ENCODE results near the gene CERS5. TPM values are rescaled to one million over a fixed set of nuclear protein-coding genes. Genes with fewer than 3 reads are reported as not detected.

CERS5 gene
- total RNA-seq, 1 donor from 2014 or later = 64.9 TPM

DNA sequence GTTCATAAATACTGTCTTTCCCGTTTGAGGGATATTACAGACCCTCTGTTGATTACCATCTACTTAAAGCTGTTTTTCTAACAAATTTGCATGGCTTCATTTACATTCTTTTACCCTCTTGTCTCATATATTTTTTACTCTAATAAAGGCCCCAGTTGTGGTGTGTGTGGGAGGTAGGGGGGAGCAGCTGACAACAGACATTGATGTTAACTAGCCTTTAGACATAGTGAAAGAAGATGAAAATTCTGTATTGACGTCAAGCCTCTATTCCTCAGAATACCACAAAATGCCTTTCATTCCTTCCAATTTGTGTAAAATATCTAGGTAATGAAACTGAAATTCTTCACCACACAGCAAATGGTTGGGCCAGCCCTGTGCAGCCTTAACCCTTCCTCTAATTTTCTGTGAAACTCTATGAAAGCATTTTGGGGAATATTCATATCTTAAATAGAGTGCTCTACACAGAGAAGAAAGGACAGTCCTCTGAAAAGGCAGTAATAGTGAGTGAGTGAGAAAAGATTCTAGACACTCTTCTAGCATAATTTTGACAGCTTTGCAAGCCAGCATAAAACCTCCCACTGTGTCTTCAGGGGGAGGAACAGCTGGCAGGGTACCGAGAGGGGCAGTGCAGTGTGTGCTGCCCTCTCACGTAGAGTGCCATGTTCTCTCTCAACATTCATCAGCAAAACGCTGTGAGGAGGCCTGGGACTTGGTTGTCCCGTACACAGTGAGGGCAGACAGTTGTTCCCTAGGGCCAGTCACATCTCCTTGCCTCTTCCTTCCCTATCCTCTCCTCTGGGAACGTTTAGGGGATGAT is 20.1 kb upstream of the CERS5 start:
- Mint-ChIP-seq H3K4me1 (peaks cover 13% of the 10 kb centered on the region), H3K9me3 (no peaks in the 10 kb centered on the region), H3K27ac (no peak overlapping the region), H3K27me3 (no peaks in the 10 kb centered on the region), H3K36me3 (ENCODE audit: low read depth) (no peaks in the 10 kb centered on the region), H3K4me3 (no peak overlapping the region)
- POLR2A ChIA-PET = interaction anchor here (0.6 kb wide), 1 partner anchor 45 kb away, joined by 5 read pairs; no protein-coding TSS in a partner anchor
- no peak for ATAC-seq (ENCODE audit: low read depth)
- DNase-seq = no peak
- TF ChIP-seq CTCF (IDR thresholded peaks at IDR 0.05) = no peak
- CTCF ChIA-PET = interaction anchor here (0.5 to 1.4 kb wide), 3 partner anchors 9 to 75 kb away, joined by 3 to 4 read pairs (median 3); partner anchors contain the start of gene COX14
- intact Hi-C loops (cut with micrococcal nuclease) = no loop called here

DNA sequence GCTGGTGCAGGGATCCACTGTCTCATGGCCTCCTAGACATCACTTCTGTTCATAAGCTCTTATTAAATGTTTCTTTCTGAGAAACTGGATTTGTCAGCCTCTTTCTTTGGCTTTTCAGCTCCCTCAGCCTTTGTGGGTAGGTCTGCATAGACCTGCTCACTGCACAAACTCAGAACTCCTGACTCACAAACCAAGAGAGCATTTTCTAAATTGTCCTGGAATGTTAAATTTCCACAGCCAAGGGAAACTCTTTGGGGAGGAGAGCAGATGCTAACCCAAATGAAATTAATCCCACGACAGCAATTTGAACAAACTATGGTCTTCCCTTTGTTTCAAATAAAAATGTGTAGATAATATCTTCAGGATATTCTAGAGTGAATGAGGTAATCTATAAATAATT is 19.5 kb upstream of the CERS5 start:
- DNase-seq = no peak
- ChIA-PET POLR2A (no interaction called here), CTCF (no interaction called here)
- Mint-ChIP-seq H3K4me1 (peaks cover 13% of the 10 kb centered on the region), H3K9me3 (no peaks in the 10 kb centered on the region), H3K27me3 (no peaks in the 10 kb centered on the region), H3K27ac (no peak overlapping the region), H3K36me3 (ENCODE audit: low read depth) (no peaks in the 10 kb centered on the region), H3K4me3 (no peak overlapping the region)
- no peak for TF ChIP-seq CTCF (IDR thresholded peaks at IDR 0.05)
- intact Hi-C loops (cut with micrococcal nuclease) = no loop called here
- ATAC-seq (ENCODE audit: low read depth) = no peak

DNA sequence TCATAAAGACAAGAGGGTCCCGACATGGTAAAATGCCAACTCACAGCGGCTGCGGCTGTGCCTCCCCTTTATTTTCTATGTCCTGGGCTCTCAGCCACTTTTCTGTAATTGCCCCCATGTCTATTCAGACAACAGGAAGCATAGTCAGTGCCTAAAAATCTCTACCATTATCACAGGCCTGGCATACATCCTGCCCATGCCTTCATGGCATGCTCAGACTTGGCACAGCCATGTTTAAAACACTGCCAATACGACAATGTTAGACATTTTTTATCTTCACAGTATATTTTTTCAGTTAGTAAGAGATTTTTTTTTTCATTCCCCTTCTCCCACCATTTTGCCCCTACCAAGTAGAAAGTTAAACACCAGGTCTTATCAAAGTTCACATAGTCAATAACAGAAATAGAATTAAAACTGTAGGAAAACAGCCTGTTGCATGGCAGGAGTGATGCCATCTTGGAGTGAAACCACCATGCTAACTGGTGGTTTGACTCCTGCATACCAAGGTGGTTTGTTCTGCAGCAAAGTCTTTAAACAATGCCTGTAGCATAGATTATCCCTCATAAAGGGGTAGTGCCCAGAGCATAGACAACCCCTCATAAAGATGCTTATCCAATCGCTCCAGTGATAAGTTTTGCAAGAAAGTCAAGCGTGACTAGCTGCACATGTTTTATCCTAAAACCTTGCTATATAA is 18.9 kb upstream of the CERS5 start:
- ATAC-seq (ENCODE audit: low read depth) = no peak
- no peaks in the 10 kb centered on the region for H3K36me3 Mint-ChIP-seq (ENCODE audit: low read depth)
- intact Hi-C loops (cut with micrococcal nuclease) = no loop called here
- H3K9me3 Mint-ChIP-seq = no peaks in the 10 kb centered on the region
- H3K27me3 Mint-ChIP-seq = no peaks in the 10 kb centered on the region
- no peak overlapping the region for H3K4me3 Mint-ChIP-seq
- peaks cover 13% of the 10 kb centered on the region for H3K4me1 Mint-ChIP-seq
- H3K27ac Mint-ChIP-seq = no peak overlapping the region
- DNase-seq = no peak
- no peak for TF ChIP-seq CTCF (IDR thresholded peaks at IDR 0.05)
- ChIA-PET CTCF (no interaction called here), POLR2A (no interaction called here)

DNA sequence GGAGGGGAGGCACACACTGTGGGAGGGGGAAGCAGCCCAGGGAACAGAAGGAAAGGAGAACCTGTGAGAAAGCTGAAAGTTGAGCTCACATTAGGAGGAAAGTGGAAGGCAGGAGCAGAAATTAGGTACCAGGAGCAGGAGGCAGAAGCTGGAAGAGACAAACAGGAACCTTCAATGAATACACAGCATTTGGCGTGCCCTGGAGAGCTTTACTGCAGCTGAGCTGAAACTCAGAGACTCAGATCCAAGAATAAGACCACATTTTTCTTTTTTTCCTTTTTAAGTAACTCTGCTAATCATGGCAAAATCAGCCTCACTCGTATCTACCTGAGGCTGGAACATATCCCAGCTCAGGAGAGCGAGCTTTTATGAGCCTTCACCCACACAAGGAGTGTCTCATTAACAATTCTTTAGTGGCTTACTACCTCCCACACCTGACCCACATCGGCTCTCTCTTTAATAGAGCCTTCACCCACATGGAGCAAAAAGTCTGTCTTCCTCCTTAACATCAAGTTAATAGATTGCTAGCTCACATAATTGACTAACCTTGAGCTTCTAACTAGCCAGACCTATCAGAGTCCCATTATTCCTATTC is 18.2 kb upstream of the CERS5 start:
- Mint-ChIP-seq H3K27me3 (no peaks in the 10 kb centered on the region), H3K36me3 (ENCODE audit: low read depth) (no peaks in the 10 kb centered on the region), H3K4me3 (no peak overlapping the region), H3K9me3 (no peaks in the 10 kb centered on the region), H3K4me1 (peaks cover 13% of the 10 kb centered on the region), H3K27ac (no peak overlapping the region)
- POLR2A ChIA-PET = no interaction called here
- CTCF ChIA-PET = no interaction called here
- DNase-seq (no peak), ATAC-seq (ENCODE audit: low read depth) (no peak)
- TF ChIP-seq CTCF (IDR thresholded peaks at IDR 0.05) = no peak
- intact Hi-C loops (cut with micrococcal nuclease) = no loop called here

DNA sequence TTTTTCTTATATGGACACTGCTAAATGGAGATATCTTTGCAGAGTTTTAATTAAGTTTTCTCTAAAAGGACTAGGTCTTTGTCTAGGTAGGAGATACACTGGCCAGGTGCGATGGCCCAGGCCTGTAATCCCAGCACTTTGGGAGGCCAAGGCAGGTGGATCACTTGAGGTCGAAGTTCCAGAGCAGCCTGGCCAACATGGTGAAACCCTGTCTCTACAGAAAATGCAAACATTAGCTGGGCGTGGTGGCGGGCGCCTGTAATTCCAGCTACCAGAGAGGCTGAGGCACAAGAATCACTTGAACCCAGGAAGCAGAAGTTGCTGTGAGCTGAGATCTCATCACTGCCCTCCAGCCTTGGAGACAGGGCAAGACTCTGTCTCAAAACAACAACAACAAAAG is 17.1 kb upstream of the CERS5 start:
- CTCF ChIA-PET = no interaction called here
- H3K9me3 Mint-ChIP-seq = no peaks in the 10 kb centered on the region
- intact Hi-C loops (cut with micrococcal nuclease) = no loop called here
- ATAC-seq (ENCODE audit: low read depth) (no peak), DNase-seq (no peak)
- H3K4me1 Mint-ChIP-seq = peaks cover 12% of the 10 kb centered on the region
- H3K27ac Mint-ChIP-seq = no peak overlapping the region
- POLR2A ChIA-PET = interaction anchor here (0.7 kb wide), 1 partner anchor 871 kb away, joined by 6 read pairs; no protein-coding TSS in a partner anchor
- H3K4me3 Mint-ChIP-seq = no peak overlapping the region
- H3K36me3 Mint-ChIP-seq (ENCODE audit: low read depth) = no peaks in the 10 kb centered on the region
- H3K27me3 Mint-ChIP-seq = no peaks in the 10 kb centered on the region
- no peak for TF ChIP-seq CTCF (IDR thresholded peaks at IDR 0.05)

All from activated B cell treated with CpG ODN at 0.5 μM for 24 hours (primary cell).